CD4-positive, alpha-beta T cell treated with Interleukin-21 for 1 hour (primary cell): ENCODE measurements around the gene RAP1GDS1.
"Not testable (repeated sequence)": the region's sequence is repeated elsewhere in the genome, so short reads cannot be mapped to it uniquely, and the experiment has no call there.

Experiments
- DNase-seq: peaks from one replicate; pipeline ENCODE4 v3.0.0-alpha.2; 2020

Gene RAP1GDS1

DNA sequence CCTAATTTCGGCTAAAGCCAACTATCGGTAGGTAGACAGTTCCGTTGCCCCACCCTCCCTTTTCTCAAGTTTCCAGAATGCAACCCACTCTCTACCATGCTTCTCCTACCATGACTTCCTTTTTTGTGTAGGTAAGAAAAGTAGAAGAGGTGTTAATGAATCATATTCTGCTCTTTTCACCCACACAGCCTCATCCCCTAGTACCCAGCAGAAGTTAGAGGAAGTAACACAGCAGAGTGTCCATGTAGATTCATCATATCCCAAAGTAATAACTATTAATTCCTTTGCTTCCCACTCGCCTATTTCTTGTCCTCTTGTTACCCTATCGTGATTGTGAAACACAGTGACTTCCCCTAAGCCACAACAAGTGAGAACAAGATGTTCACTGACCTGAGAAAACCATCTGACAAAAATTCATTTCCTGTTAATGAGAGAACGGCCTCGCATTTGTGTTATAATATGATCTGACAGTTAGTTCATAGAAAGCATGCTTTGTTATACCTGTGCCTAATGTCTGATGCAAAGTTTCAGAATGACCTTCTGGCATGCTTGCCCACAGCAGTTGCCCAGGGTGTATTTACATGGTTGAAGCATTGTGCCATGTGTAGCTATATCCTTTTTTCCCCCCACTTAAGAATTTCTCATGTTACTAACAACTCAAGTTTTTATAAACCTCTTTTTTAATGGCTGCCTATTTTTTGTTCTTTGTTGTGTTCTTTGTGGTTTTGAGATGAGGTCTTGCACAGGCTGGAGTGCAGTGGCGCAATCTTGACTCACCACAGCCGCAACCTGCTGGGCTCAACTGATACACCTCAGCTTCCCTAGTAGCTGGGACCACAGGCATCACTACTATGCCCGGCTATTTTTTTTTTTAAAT lies 185.6 kb downstream of the RAP1GDS1 start:
- DNase-seq, result peak; percentile 67

DNA sequence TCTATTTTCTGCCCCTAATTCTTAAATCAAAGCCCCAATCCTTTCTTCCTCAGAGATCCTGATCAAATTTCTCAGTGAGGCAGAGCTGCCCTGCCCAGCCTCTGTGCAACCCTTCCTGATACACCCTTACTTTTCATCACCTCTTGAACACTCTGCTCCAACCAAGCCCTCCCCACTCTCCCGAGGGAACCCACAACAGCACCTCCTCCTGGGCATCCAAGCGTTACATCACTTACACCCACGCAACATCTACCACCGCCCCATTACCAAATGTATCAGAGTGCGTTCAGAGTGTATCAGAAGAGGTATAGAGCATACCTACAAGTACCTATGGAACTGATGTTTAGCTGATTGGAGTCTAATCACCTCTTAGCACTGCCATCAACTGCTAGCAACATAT lies 186.5 kb downstream of the RAP1GDS1 start:
- peak; percentile 11 for DNase-seq

DNA sequence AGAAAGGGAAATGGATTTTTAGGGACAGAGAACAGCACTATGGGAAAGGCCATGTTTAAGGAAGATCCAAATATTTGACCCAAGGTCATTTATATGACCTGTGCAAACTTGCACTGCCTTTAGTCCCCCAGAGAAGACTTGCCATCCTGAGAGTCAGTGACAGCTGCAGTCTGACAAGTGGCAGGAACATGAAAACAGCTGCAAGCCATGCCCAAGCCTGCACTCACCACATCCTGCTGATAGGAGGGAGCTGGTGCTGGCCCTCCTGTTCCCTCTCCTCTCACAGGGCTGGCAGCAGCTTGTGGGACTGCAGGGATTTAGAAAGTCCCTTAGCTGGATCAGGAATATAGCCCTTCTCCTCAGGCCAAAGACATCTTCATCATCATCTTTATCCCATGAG lies 187.7 kb downstream of the RAP1GDS1 start:
- peak; percentile 20 for DNase-seq

DNA sequence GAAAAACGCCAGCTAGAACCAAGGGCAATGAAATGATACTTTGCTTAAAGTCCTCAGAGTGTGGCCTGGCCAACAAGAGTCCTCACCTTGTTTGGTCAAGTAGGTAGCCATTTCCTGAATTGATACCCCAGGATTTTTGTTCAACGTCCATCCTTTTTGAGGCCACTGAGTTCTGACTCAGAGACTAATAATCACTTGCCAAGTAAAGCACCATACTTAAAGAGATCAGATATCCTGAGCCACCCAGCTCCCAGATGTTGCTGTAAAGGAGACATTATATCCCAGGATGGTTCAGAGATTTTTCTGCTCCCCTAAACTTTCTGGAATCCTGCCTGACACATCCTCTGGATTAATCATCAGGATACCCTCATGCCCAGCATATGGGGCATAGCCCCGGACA lies 190.9 kb downstream of the RAP1GDS1 start:
- DNase-seq, result no peak

DNA sequence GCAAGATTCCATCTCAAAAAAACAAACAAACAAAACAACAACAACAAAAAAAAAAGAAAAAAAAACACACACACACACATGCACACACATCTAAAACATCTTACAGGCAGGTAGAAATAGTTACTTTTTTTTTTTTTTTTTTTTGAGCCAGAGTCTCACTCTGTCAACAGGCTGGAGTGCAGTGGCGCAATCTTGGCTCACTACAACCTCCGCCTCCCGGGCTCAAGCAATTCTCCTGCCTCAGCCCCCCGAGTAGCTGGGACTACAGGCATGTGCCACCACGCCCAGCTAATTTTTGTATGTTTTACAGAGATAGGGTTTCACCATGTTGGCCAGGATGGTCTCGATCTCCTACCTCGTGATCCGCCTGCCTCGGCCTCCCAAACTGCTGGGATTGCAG lies 196.2 kb downstream of the RAP1GDS1 start:
- DNase-seq, result not testable (repeated sequence)

DNA sequence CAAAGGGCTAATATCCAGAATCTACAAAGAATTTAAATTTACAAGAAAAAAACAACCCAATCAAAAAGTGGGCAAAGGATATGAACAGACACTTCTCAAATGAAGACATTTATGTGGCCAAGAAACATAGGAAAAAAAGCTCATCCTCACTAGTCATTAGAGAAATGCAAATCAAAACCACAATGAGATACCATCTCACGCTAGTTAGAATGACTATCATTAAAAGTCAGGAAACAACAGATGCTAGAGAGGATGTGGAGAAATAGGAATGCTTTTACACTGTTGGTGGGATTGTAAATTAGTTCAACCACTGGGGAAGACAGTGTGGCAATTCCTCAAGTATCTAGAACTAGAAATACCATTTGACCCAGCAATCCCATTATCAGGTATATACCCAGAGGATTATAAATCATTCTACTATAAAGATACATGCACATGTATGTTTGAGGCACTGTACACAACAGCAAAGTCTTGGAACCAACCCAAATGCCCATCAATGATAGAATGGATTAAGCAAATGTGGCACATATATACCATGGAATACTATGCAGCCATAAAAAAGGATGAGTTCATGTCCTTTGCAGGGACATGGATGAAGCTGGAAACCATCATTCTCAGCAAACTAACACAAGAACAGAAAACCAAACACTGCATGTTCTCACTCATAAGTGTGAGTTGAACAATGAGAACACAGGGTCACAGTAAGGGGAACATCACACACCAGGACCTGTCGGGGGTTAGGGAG lies 200.1 kb downstream of the RAP1GDS1 start:
- DNase-seq, result not testable (repeated sequence)

DNA sequence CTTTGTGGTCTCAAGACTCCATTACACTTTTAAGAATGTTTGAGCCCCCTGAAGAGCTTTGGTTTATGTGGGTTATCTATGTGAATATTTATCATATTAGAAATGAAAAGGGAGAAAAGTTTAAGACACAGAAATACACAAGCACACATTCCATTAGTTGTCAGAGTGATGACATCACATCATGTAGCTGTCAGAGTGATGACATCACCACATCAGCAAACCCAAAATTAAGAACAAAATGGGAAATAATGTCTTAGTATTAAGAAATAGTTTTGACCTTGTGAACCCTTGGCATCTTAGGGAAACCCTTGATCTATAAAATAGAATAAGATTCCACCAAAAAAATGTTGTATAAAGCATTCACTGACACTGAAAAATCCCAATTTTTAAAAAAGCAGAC lies 201.3 kb downstream of the RAP1GDS1 start:
- DNase-seq, result no peak

DNA sequence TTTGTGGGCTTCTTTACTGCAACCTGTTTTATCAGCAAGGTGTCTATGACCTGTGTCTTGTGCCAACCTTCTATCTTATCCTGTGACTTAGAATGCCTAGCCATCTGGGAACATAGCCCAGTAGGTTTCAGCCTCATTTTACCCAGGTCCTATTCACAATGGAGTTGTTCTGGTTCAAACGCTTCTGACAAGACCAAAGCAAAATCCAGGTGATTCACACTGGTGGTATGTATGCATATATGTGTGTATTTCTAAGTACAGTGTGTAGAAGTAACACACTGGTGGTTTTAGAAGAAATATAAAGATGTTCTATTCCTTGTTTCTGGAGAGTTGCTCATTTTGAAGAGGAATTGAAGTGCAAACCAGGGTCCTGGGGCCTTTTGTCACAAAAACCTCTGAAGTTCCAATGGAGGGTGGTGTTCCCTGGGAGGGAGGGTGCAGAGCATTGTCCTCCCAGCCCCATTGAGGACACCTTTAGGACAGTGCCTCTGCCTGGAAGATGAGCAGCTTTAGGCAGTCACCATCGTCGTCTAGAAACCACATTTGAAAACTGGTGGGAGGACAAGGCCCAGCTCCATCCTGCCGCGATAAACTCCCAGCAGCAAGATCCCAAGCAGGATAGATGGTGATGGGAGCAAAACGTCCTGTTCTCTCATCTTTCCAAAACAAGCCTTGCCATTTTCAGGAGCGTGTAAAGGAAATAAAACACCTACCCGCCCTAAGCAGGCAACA lies 205.8 kb downstream of the RAP1GDS1 start:
- no peak for DNase-seq

DNA sequence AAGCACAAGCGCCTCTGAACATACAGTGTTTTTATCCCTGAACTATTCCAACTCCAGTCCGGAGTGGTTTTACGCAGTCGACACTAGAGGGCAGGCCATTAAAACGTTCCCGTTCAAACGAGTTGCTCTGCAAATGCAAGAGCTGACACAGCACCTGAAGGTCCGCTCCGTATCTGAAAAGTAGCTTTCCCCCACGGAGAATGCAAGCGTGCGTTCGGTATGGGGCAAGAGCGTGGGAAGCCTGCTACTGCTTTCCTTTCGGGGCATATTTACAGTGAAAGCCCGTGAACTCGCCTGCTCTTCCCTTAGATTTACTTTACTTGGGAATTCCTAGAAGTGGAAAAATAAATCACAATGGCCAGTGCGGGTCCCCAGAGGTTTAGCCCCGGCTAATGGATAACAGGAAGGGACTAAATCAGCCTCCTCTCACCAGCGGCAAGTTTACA lies 206.5 kb downstream of the RAP1GDS1 start:
- DNase-seq, result peak; percentile 80

DNA sequence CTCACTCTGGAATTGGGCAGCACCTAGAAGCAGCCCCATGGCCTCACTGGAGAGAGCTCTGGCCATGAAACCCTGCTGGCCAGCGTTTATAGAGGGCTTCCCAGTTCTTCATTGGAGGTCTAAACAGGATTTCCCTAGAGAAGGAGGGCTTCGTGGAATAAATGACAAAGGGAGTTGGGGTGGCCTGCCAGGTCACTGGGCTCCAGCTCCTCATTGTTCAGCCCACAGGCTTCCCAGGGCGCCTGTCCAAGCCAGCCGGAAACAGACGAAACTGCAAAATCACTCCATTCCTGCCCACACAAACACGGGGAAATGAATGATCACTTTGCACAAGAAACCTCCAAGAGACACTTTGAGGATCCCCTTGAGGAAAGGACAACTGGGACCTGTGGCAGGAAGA lies 207.5 kb downstream of the RAP1GDS1 start:
- no peak for DNase-seq

DNA sequence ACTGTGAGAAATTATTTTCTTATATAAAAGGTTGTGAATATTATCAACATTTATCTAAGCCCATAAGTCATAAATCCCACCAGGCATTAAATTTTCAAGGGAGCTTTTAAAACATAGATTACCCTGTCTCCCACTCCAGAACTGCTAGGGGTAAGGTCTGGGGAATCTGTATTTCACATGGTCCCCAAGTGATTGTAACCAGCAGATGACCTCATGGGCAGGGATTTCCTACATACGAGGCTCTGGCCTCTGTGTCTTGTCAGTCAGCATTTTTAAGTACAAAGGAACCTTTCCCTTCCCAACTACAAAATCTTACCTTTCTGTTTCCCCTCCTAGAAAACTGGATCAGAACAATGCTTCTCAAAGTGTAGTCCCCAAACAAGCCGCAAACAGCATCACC lies 208.6 kb downstream of the RAP1GDS1 start:
- DNase-seq, result no peak

DNA sequence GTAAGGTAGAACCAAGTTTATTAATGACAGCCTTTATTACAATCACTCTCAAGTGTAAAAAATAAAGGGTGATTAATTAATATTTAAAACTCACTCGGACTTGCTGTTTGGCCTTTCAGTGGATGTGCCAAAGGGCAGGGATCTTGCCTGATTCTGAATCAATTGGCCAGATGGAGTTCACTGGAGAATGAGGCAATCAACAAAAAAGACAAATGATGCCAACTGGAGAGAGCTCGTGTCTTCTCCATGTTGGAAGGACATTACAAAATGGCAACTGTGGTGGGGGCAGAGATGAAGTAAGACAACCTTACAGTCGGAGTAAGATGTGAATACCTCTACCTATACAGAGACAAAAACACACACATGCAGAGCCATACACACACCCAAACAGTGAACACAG lies 209.2 kb downstream of the RAP1GDS1 start:
- no peak for DNase-seq

DNA sequence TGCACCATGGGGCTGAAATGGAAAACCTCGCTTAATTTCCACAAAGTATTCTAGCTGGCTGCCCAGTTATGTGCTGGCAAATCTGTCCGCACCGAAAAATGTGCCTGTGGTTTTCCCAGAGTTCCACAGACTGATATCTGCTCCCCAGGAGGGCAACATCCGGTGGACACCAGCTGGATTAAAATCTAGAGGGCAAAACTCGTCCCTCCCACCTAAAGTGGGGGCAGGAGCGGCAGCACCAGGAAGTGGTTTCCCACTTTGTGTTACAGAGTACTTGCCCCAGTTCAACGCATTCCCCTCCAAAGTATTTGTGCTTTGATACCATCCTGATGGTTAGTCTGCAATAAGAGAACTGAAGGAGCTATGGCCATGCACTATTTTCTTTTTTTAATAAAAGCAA lies 209.6 kb downstream of the RAP1GDS1 start:
- DNase-seq, result no peak

DNA sequence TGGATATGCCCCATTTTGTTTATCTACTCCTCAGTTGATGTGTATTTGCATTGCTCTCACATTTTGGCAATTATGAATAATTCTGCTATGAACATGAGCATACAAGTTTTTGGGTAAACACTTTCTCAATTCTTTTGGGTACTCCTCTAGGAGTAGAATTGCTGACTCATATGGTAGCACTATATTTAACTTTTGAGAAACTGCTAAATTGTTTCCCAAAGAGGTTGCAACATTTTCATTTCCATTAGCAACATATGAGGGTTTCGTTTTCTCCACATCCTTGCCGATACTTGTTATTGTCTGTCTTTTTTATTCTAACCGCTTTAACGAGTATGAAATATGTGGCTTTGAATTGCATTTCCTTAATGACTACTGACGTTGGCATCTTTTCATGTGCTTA lies 211.9 kb downstream of the RAP1GDS1 start:
- no peak for DNase-seq

DNA sequence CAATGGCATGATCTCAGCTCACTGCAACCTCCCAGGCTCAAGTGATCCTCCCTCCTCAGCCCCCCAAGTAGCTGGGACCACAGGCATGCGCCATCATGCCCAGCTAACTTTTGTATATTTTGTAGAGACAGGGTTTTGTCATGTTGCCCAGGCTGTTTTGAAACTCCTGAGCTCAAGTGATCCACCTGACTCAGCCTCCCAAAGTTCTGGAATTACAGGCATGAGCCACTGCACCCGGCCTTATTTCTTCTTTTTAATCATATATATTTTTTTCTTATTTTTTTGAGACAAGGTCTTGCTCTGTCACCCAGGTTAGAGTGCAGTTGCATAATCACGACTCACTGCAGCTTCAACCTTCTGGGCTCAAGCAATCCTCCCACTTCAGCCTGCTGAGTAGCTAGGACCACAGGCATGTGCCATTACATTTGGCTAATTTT lies 213.2 kb downstream of the RAP1GDS1 start:
- no peak for DNase-seq

DNA sequence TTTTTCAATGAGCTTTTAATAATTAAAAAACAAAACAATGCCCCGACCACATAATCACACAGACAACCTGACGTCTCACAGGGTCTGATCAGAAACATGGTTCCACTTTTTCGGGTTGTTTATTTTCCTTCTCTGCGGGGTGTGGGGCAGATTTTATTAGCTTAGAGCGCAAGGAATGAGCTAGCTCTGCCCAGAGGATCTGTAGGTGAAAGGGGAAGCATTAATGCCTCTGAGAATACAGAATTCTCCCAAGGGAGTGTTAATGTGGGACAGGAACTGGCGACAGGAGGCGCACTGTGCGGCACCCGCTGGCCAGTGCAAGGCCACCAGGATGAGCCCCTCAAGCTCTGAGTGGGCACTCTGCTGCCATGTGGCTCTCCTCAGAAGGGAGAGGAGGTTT lies 215.7 kb downstream of the RAP1GDS1 start:
- DNase-seq, result no peak

DNA sequence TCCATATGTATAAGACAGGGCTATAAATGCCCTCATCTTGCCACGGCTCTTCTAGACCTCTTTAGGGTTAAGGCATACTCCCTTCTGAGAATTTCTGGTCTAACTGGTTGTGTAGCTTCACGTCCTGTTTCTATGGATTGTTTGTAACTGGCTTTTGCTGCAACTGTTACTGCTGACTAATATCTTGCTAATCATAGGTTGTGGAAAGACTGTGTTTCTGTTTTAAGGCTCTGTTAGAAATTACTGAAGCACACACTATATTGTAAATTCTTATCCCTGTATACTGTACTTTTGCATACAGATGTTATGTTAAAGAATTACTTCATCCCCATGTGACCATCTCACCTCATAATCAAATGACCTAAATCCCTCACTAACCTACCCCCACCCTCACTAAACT lies 218.4 kb downstream of the RAP1GDS1 start:
- not testable (repeated sequence) for DNase-seq

DNA sequence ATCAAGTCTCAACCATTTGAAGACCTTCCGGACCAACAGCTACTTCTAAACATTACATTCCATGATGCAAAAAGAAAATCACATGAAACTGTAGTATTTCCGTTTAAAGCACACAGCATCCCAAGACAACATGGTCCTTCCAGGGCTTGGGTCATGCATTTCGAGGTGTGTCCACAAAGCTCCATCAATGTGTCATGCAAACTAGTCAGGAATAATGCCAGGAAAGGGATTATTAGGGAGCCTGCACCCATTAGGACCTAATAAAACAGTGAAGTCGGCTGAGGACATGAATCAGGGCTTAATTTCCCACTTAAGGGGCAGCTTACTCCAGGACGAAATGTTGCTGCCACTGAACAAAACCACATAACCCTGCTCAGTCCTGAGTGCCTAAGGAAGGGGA lies 219.4 kb downstream of the RAP1GDS1 start:
- DNase-seq, result no peak

DNA sequence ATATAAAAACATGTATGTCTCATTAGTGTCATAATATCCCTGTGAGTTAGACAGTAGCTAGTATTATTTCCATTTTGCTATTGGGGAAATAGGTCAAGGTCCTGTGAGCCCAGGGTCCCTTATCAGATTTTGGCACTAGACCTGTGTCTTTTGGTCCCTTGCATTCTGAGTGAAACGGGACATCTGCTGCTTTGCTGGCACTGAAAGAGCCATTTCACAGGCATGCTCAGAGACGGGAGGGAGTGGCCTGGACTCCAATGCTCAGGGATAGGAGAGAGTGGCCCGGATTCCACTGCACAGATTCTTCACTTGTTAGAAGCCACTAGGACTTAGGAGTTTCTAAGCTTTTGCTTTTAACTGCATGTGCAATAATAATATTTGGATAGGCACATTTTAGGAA lies 220.0 kb downstream of the RAP1GDS1 start:
- no peak for DNase-seq

DNA sequence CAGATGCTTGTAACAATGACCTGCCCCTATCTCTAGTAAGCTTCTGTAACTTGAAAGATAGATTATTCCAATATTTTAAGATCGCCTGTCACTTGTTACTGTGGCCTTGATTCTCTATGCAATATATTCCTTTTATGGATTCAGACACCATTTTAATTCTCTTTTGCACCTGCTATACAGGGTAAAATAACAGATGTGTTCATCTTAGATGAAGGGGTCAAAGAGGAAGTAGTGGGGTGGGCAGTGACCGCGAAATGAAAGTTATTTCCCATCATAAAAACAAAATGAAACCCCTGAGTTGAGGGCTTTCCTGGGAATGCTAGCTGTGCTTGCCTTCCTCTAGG lies 221.3 kb downstream of the RAP1GDS1 start:
- DNase-seq, result no peak

DNA sequence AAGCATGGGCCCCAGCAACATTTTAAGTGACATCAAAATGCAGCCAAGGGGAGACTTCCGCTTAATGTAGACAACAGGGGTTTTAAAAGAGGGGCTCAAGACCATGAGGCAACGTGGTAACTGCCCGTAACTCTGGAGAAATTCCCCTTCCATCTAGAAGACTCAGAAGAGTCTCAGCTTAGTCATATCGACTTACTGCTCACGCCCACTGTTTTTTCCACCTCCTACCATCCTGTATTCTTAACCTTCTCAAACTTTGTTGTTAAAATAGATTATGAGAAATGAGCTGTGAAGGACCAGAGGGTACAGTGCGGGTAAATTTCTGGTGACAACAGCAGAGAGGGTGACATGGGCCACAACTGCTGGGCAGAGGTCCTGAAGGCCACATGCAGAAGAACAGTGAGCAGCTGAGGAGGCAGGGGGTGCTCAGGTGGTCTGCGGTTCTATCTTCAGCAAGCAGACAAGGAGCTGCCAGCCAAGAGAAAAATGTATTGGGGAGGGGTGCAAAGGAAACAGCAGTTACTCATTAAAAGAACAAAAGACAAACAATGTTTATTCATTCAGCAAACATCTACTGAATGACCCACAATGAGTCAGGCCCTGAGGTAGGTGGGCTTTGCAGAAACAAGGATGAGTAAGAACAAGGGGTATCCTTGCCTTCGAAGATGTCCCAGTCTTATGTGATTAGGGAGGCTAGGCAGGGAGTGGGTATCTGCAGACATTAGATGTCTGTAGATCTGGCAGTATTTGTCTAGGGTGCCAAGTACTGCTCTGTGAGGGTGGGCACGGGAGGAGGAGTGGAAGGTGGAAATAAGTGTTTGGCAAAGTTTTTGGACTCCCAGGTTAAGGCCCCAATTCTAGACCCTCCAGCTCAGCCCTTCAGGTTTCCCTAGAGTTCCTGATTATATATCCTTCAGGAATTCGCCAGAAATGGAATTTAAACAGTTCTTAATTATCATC lies 221.9 kb downstream of the RAP1GDS1 start:
- no peak for DNase-seq

DNA sequence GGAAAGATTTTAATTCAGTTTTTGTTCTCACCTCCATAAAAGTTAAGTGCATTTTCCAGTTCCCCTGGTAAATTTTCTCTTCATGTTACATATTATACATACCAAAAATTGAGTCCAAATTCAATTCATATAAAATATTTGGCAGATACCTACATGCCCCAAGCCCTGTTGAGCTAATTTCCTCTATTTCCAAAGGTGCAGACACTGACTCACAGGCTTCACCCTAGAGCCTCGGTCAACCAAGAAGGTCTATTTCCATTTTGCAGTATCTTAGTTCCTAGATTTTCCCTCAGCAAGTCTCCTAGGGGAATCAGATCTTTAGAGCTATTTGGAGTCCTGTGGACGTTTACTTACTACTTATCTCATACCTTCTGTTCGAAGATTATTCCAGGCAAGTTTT lies 222.8 kb downstream of the RAP1GDS1 start:
- DNase-seq, result no peak
